ENCODE results near the gene MYH3. TPM values are rescaled to one million over a fixed set of nuclear protein-coding genes. Genes with fewer than 3 reads are reported as not detected.

MYH3 gene
- total RNA-seq, 6 experiments from 2014 or later = 0.28 to 1.5 (median 0.50) TPM

GRCh38 chr17:10610884-10611283, 46.2 kb downstream of the MYH3 start:
- Mint-ChIP-seq H3K9me3 (no peaks in the 10 kb centered on the region), H3K4me1 (ENCODE audit: low read depth) (peaks cover 21% of the 10 kb centered on the region), H3K27ac (no peak overlapping the region), H3K27me3 (ENCODE audit: insufficient read depth) (peaks cover 4% of the 10 kb centered on the region), H3K4me3 (no peak overlapping the region), H3K36me3 (ENCODE audit: low read depth) (no peaks in the 10 kb centered on the region)
- TF ChIP-seq CTCF (IDR thresholded peaks at IDR 0.05) = no peak
- no peak for DNase-seq

GRCh38 chr17:10608244-10608643, 48.9 kb downstream of the MYH3 start:
- H3K27ac Mint-ChIP-seq = no peak overlapping the region
- H3K9me3 Mint-ChIP-seq = no peaks in the 10 kb centered on the region
- no peak overlapping the region for H3K4me3 Mint-ChIP-seq
- TF ChIP-seq CTCF (IDR thresholded peaks at IDR 0.05) = no peak
- peaks cover 8% of the 10 kb centered on the region for H3K4me1 Mint-ChIP-seq (ENCODE audit: low read depth)
- H3K27me3 Mint-ChIP-seq (ENCODE audit: insufficient read depth) = peaks cover 4% of the 10 kb centered on the region; the same call in 1 of the 2 replicates
- H3K36me3 Mint-ChIP-seq (ENCODE audit: low read depth) = no peaks in the 10 kb centered on the region
- no peak for DNase-seq

GRCh38 chr17:10606110-10606509, 51.0 kb downstream of the MYH3 start:
- H3K9me3 Mint-ChIP-seq = no peaks in the 10 kb centered on the region
- H3K27me3 Mint-ChIP-seq (ENCODE audit: insufficient read depth) = peaks cover 5% of the 10 kb centered on the region; the same call in 1 of the 2 replicates
- no peak overlapping the region for H3K4me3 Mint-ChIP-seq

GRCh38 chr17:10605221-10605783, 51.8 kb downstream of the MYH3 start:
- Mint-ChIP-seq H3K9me3 (no peaks in the 10 kb centered on the region), H3K4me3 (no peak overlapping the region), H3K27me3 (ENCODE audit: insufficient read depth) (peaks cover 5% of the 10 kb centered on the region; the same call in 1 of the 2 replicates), H3K4me1 (ENCODE audit: low read depth) (peaks cover 9% of the 10 kb centered on the region), H3K36me3 (ENCODE audit: low read depth) (no peaks in the 10 kb centered on the region), H3K27ac (no peak overlapping the region)
- no peak for TF ChIP-seq CTCF (IDR thresholded peaks at IDR 0.05)
- DNase-seq = no peak

More at GRCh38 chr17:10606110-10606509, 51.0 kb downstream of the MYH3 start:
- H3K36me3 Mint-ChIP-seq (ENCODE audit: low read depth) = no peaks in the 10 kb centered on the region
- H3K27ac Mint-ChIP-seq = no peak overlapping the region
- H3K4me1 Mint-ChIP-seq (ENCODE audit: low read depth) = peaks cover under 1% of the 10 kb centered on the region
- no peak for TF ChIP-seq CTCF (IDR thresholded peaks at IDR 0.05)
- no peak for DNase-seq

- TF ChIP-seq CTCF (IDR thresholded peaks at IDR 0.05) = no peak
- DNase-seq = no peak
- peaks cover 15% of the 10 kb centered on the region for H3K4me1 Mint-ChIP-seq (ENCODE audit: low read depth)
- peaks cover 5% of the 10 kb centered on the region; the same call in 1 of the 2 replicates for H3K27me3 Mint-ChIP-seq (ENCODE audit: insufficient read depth)
- no peaks in the 10 kb centered on the region for H3K36me3 Mint-ChIP-seq (ENCODE audit: low read depth)
- no peak overlapping the region for H3K4me3 Mint-ChIP-seq
- no peaks in the 10 kb centered on the region for H3K9me3 Mint-ChIP-seq
- H3K27ac Mint-ChIP-seq = no peak overlapping the region
Measured at GRCh38 chr17:10604521-10604920, 52.6 kb downstream of the MYH3 start.

All from HFFc6 (cell line).